ENCODE measurements around the gene HOXD4. TPM values are rescaled to one million over a fixed set of nuclear protein-coding genes. Genes with fewer than 3 reads are reported as not detected.

The HOXD4 gene
- total RNA-seq, 1 experiment from 2014 or later, result 0.61 TPM

DNA sequence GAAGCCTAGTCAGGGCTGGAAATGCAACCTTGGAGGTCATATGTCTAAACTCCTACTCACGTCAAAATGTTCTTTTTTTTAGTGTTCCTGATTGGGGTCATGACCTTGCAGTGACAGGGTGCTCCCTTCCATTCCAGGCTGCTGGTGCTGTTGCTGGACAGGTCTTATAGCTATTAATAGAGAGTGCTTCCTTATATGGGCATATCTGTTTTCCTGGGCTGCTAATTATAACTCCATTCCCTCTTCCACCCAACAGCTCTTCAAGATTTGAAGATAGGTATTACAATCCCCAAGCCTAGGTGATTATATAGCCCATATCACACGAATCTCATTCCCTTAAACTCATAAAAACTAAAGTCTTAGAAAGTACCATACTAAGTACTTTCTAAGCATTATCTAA lies 18.4 kb downstream of the HOXD4 start:
- Histone ChIP-seq H3K9ac (ENCODE audit: low read length) (no peak overlapping the region), H4K20me1 (ENCODE audit: insufficient read depth) (no peaks in the 10 kb centered on the region), H3K27ac (ENCODE audit: low read depth, low read length) (no peak overlapping the region), H2AFZ (ENCODE audit: low read depth, low read length, poor library complexity, severe bottlenecking) (no peak overlapping the region), H3K4me1 (ENCODE audit: control insufficient read depth in 1 of 2, insufficient read depth in 2 of 2, low read length in 2 of 2) (no peaks in the 10 kb centered on the region), H3K4me2 (ENCODE audit: low read length) (no peak overlapping the region), H3K9me3 (ENCODE audit: control insufficient read depth in 1 of 2, insufficient read depth in 1 of 2, low read depth in 1 of 2, low read length in 2 of 2) (no peaks in the 10 kb centered on the region), H3K36me3 (ENCODE audit: control insufficient read depth in 1 of 2, insufficient read depth in 2 of 2, low read length in 2 of 2) (no peaks in the 10 kb centered on the region), H3K4me3 (replicated peaks in 1 of 2; ENCODE audit: low read depth in 1 of 2, low read length in 2 of 2) (no peak overlapping the region), H3K27me3 (ENCODE audit: insufficient read depth, low read length) (no peaks in the 10 kb centered on the region), H3K9me2 (ENCODE audit: insufficient read depth) (no peaks in the 10 kb centered on the region), H3K79me2 (ENCODE audit: insufficient read depth, low read length) (no peaks in the 10 kb centered on the region)
- BruUV-seq (replicated peaks), result no TSS peak
- ATAC-seq, result no peak
- intact Hi-C loops (cut with micrococcal nuclease), result no loop called here
- ChIA-PET RAD21 (ENCODE audit: low non-redundant PET in 1 of 2, low total read pairs in 2 of 2, uncharacterized antibody in 2 of 2, unreplicated experiment in 2 of 2) (no interaction called here), POLR2A (no interaction called here), CTCF (no interaction called here)
- TF ChIP-seq CBX3 (IDR thresholded peaks at IDR 0.05; ENCODE audit: low read depth) (no peak), CTCF (IDR thresholded peaks at IDR 0.05 in 2 of 3, conservative IDR thresholded peaks at IDR 0.05 in 1 of 3; ENCODE audit: borderline replicate concordance in 1 of 3, insufficient read depth in 1 of 3, low read depth in 2 of 3, low read length in 2 of 3) (no peak), FOSL1 (IDR thresholded peaks at IDR 0.05; ENCODE audit: low read depth) (no peak), CEBPB (IDR thresholded peaks at IDR 0.05; ENCODE audit: low read depth) (no peak), SP1 (IDR thresholded peaks at IDR 0.05; ENCODE audit: low read depth) (no peak), MAX (IDR thresholded peaks at IDR 0.05) (no peak), ZFX (IDR thresholded peaks at IDR 0.05) (no peak), ATF3 (IDR thresholded peaks at IDR 0.05) (no peak), ZNF274 (IDR thresholded peaks at IDR 0.05; ENCODE audit: low read depth, low read length) (no peak), EZH2 (IDR thresholded peaks at IDR 0.05) (no peak), EZH2phosphoT487 (IDR thresholded peaks at IDR 0.05; ENCODE audit: borderline replicate concordance) (no peak), JUND (IDR thresholded peaks at IDR 0.05) (no peak), POLR2A (IDR thresholded peaks at IDR 0.05; ENCODE audit: borderline replicate concordance, extremely low read depth, insufficient read depth, insufficient read length) (no peak), TCF7L2 (IDR thresholded peaks at IDR 0.05; ENCODE audit: borderline replicate concordance, extremely low read depth, insufficient read depth, insufficient read length) (no peak), POLR2AphosphoS5 (IDR thresholded peaks at IDR 0.05; ENCODE audit: low read depth, low read length) (no peak)
- TF ChIP-seq, protein P1, sequence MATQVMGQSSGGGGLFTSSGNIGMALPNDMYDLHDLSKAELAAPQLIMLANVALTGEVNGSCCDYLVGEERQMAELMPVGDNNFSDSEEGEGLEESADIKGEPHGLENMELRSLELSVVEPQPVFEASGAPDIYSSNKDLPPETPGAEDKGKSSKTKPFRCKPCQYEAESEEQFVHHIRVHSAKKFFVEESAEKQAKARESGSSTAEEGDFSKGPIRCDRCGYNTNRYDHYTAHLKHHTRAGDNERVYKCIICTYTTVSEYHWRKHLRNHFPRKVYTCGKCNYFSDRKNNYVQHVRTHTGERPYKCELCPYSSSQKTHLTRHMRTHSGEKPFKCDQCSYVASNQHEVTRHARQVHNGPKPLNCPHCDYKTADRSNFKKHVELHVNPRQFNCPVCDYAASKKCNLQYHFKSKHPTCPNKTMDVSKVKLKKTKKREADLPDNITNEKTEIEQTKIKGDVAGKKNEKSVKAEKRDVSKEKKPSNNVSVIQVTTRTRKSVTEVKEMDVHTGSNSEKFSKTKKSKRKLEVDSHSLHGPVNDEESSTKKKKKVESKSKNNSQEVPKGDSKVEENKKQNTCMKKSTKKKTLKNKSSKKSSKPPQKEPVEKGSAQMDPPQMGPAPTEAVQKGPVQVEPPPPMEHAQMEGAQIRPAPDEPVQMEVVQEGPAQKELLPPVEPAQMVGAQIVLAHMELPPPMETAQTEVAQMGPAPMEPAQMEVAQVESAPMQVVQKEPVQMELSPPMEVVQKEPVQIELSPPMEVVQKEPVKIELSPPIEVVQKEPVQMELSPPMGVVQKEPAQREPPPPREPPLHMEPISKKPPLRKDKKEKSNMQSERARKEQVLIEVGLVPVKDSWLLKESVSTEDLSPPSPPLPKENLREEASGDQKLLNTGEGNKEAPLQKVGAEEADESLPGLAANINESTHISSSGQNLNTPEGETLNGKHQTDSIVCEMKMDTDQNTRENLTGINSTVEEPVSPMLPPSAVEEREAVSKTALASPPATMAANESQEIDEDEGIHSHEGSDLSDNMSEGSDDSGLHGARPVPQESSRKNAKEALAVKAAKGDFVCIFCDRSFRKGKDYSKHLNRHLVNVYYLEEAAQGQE (IDR thresholded peaks at IDR 0.05; ENCODE audit: low read depth), result no peak
- DNase-seq (ENCODE audit: low read depth, low spot score), result no peak
